Measurements from ENCODE around the gene PDE4D.

The PDE4D gene

DNA sequence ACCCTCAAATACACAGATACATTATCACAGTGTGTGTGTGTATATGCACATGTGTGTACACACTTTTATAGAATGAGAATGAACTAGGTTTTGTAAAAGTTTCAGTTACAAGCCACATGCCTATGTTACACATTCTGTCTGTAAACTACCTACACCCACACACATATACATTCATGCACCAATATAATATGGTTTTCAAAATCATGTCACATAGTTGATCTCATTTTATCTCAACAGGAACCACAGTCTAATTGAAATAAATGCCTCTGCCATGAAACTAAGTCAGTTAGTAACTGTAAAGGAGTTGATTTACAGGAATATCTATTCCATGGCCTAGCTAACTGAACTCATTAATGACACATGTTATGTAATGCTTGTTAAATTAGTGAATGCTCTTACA lies 646.6 kb downstream of the PDE4D start:
- Histone ChIP-seq H3K27ac (replicated peaks) (no peak overlapping the region), H3K4me3 (replicated peaks; ENCODE audit: insufficient read depth, low read length) (no peak overlapping the region), H3K27me3 (ENCODE audit: insufficient read depth, poor library complexity, severe bottlenecking) (no peaks in the 10 kb centered on the region)
- TF ChIP-seq GABPA (IDR thresholded peaks at IDR 0.05; ENCODE audit: low read depth): no peak
- TF ChIP-seq, protein P1, sequence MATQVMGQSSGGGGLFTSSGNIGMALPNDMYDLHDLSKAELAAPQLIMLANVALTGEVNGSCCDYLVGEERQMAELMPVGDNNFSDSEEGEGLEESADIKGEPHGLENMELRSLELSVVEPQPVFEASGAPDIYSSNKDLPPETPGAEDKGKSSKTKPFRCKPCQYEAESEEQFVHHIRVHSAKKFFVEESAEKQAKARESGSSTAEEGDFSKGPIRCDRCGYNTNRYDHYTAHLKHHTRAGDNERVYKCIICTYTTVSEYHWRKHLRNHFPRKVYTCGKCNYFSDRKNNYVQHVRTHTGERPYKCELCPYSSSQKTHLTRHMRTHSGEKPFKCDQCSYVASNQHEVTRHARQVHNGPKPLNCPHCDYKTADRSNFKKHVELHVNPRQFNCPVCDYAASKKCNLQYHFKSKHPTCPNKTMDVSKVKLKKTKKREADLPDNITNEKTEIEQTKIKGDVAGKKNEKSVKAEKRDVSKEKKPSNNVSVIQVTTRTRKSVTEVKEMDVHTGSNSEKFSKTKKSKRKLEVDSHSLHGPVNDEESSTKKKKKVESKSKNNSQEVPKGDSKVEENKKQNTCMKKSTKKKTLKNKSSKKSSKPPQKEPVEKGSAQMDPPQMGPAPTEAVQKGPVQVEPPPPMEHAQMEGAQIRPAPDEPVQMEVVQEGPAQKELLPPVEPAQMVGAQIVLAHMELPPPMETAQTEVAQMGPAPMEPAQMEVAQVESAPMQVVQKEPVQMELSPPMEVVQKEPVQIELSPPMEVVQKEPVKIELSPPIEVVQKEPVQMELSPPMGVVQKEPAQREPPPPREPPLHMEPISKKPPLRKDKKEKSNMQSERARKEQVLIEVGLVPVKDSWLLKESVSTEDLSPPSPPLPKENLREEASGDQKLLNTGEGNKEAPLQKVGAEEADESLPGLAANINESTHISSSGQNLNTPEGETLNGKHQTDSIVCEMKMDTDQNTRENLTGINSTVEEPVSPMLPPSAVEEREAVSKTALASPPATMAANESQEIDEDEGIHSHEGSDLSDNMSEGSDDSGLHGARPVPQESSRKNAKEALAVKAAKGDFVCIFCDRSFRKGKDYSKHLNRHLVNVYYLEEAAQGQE (IDR thresholded peaks at IDR 0.05; ENCODE audit: insufficient replicate concordance, low read depth): no peak
- TF ChIP-seq, protein P2, sequence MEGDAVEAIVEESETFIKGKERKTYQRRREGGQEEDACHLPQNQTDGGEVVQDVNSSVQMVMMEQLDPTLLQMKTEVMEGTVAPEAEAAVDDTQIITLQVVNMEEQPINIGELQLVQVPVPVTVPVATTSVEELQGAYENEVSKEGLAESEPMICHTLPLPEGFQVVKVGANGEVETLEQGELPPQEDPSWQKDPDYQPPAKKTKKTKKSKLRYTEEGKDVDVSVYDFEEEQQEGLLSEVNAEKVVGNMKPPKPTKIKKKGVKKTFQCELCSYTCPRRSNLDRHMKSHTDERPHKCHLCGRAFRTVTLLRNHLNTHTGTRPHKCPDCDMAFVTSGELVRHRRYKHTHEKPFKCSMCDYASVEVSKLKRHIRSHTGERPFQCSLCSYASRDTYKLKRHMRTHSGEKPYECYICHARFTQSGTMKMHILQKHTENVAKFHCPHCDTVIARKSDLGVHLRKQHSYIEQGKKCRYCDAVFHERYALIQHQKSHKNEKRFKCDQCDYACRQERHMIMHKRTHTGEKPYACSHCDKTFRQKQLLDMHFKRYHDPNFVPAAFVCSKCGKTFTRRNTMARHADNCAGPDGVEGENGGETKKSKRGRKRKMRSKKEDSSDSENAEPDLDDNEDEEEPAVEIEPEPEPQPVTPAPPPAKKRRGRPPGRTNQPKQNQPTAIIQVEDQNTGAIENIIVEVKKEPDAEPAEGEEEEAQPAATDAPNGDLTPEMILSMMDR (IDR thresholded peaks at IDR 0.05; ENCODE audit: insufficient read depth, low read length): no peak
- TF ChIP-seq POLR2AphosphoS5 (IDR thresholded peaks at IDR 0.05; ENCODE audit: low read depth): no peak
- TF ChIP-seq SPI1 (IDR thresholded peaks at IDR 0.05; ENCODE audit: borderline replicate concordance, low read depth): no peak
- DNase-seq (ENCODE audit: low read depth in 1 of 2, low spot score in 1 of 2): no peak

DNA sequence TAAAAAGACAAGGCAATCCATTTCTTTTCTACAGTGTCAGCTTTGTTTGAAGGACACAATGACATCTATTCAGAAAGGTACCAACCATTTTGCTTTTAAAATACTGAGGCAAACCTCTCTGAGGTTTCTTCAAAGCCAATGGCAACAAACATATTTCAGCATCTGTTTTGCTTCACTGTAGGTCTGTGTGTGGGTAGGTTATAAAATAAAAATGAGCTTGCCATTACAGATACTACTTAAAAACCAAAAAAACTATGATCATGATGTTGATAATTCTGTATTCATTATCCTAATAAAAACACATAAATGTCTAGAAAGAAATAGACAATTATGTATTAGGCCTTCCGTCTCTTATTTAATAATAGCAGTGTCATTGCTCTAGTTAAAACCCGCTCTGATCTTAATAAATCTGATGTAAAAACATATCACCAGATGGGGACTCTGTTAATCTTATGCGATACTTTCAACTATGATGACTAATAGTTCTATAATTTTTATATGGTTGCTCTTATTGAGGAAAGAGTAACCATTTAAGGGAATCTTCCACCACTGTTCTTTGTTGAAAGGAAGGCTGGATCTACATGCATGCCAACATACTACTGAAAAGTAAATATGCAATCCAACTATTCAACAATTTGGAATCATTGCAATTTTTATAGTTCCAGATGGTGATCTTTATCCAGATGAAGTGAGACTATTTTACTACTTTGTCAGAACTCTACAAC lies 647.2 kb downstream of the PDE4D start:
- no peaks in the 10 kb centered on the region for H3K27me3 ChIP-seq (ENCODE audit: insufficient read depth, poor library complexity, severe bottlenecking)
- DNase-seq (ENCODE audit: low read depth in 1 of 2, low spot score in 1 of 2): no peak
- no peak for TF ChIP-seq POLR2AphosphoS5 (IDR thresholded peaks at IDR 0.05; ENCODE audit: low read depth)
- TF ChIP-seq GABPA (IDR thresholded peaks at IDR 0.05; ENCODE audit: low read depth): no peak
- H3K4me3 ChIP-seq (replicated peaks; ENCODE audit: insufficient read depth, low read length): no peak overlapping the region
- no peak overlapping the region for H3K27ac ChIP-seq (replicated peaks)

DNA sequence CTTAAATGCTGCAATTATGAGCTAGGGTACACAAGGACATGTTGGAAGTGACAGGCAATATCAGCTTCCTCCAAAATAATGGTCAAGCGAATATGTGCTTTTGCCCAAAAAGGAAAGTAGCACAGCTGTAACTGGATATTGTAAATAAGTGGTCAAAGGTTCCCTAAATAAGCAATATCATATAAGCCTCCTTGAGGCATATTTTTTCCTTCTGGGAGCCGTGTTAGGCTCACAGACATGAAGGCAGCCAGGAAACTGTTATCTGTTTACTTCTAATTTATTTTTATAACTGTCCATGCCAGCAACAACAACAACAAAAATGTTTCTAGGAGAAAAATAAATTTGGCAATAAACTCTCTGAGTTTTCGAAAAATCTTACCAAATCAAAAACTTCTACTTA lies 648.3 kb downstream of the PDE4D start:
- DNase-seq (ENCODE audit: low read depth in 1 of 2, low spot score in 1 of 2): no peak
- Histone ChIP-seq H3K4me3 (replicated peaks; ENCODE audit: insufficient read depth, low read length) (no peak overlapping the region), H3K27ac (replicated peaks) (no peak overlapping the region), H3K27me3 (ENCODE audit: insufficient read depth, poor library complexity, severe bottlenecking) (no peaks in the 10 kb centered on the region)
- no peak for TF ChIP-seq GABPA (IDR thresholded peaks at IDR 0.05; ENCODE audit: low read depth)
- TF ChIP-seq, protein P1 (IDR thresholded peaks at IDR 0.05; ENCODE audit: insufficient replicate concordance, low read depth): no peak
- no peak for TF ChIP-seq SPI1 (IDR thresholded peaks at IDR 0.05; ENCODE audit: borderline replicate concordance, low read depth)
- TF ChIP-seq, protein P2 (IDR thresholded peaks at IDR 0.05; ENCODE audit: insufficient read depth, low read length): no peak
- TF ChIP-seq POLR2AphosphoS5 (IDR thresholded peaks at IDR 0.05; ENCODE audit: low read depth): no peak

DNA sequence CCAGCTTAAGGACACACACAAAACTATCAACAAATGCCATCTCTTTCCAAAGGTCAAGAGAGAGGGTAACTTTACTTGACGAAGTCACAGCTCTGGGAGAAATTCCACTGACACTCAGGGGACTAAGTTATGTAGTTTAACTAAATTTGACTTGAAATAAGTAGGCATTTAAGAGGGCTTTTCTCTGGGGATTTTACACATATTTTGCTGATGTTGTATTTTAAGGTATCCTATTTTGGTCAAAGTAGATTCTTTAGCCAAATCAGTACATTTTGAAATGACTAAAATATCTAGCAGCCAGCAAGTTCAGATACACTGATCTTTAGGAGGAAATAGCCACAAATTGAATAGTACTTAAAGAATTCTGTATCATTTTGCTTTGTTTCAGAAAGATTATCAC lies 652.0 kb downstream of the PDE4D start:
- TF ChIP-seq GABPA (IDR thresholded peaks at IDR 0.05; ENCODE audit: low read depth) (no peak), POLR2AphosphoS5 (IDR thresholded peaks at IDR 0.05; ENCODE audit: low read depth) (no peak), SPI1 (IDR thresholded peaks at IDR 0.05; ENCODE audit: borderline replicate concordance, low read depth) (no peak)
- TF ChIP-seq, protein P1 (IDR thresholded peaks at IDR 0.05; ENCODE audit: insufficient replicate concordance, low read depth): no peak
- TF ChIP-seq, protein P2 (IDR thresholded peaks at IDR 0.05; ENCODE audit: insufficient read depth, low read length): no peak
- Histone ChIP-seq H3K27me3 (ENCODE audit: insufficient read depth, poor library complexity, severe bottlenecking) (no peaks in the 10 kb centered on the region), H3K4me3 (replicated peaks; ENCODE audit: insufficient read depth, low read length) (no peak overlapping the region), H3K27ac (replicated peaks) (no peak overlapping the region)
- no peak for DNase-seq (ENCODE audit: low read depth in 1 of 2, low spot score in 1 of 2)
